Esophagus muscularis mucosa (tissue), 4 donors: ENCODE results near the gene MTNR1A.

Source experiments
- CTCF ChIP-seq, 3 experiments: fragments of 200-600 bp in 2 of 3; fragments of 450-650 bp in 1 of 3; sonication (generic) in 2 of 3; IDR thresholded peaks; one replicate each; pipeline ENCODE4 v1.5.1; 2017 to 2019; ENCODE audit warnings: antibody characterized with exemption in 3 of 3, mild to moderate bottlenecking in 2 of 3, moderate library complexity in 1 of 3
- EP300 ChIP-seq: sonication (generic); formaldehyde crosslinking; IDR thresholded peaks from one replicate; pipeline ENCODE4 v1.6.1; 2017; ENCODE audit warnings: antibody characterized with exemption
- POLR2A ChIP-seq: fragments of 450-650 bp; IDR thresholded peaks from one replicate; pipeline ENCODE4 v1.6.1; 2017; ENCODE audit warnings: antibody characterized with exemption, moderate library complexity, mild to moderate bottlenecking, low read depth
- POLR2AphosphoS5 ChIP-seq, 2 donors: sonication (generic); formaldehyde crosslinking; IDR thresholded peaks; one replicate each; pipeline ENCODE4 v1.6.1; 2017; ENCODE audit warnings: antibody characterized with exemption in 2 of 2

- peak; percentile 73 to 94 (median 93) for TF ChIP-seq CTCF (IDR thresholded peaks at IDR 0.05)
- TF ChIP-seq EP300: no peak
- TF ChIP-seq POLR2A: no peak
- TF ChIP-seq POLR2AphosphoS5 (IDR thresholded peaks at IDR 0.05): no peak
Observed at GRCh38 chr4:186587416-186588018, 32.1 kb upstream of the MTNR1A start.
